H1 (cell line): ENCODE measurements around the gene PSPN. TPM values are rescaled to one million over a fixed set of nuclear protein-coding genes. Genes with fewer than 3 reads are reported as not detected.

ENCODE experiments used
- CTCF ChIA-PET: fragments of 300-600 bp; sonication (Branson Sonifier 250); formaldehyde crosslinking; loops from one replicate; lab custom pipeline; 2021; ENCODE audit not compliant: partially characterized antibody; lab: Charles Lee
- POLR2A ChIA-PET: fragments of 300-600 bp; sonication (Branson Sonifier 250); formaldehyde crosslinking; loops from one replicate; lab custom pipeline; 2021; ENCODE audit warnings: inconsistent platforms; ENCODE audit not compliant: partially characterized antibody; lab: Charles Lee
- DNase-seq, 2 experiments: peaks; one replicate each; pipeline versions ENCODE4 v3.0.0 to v3.0.0-alpha.2; 2010 to 2022; ENCODE audit warnings: low spot score in 2 of 2, low read depth in 1 of 2, mixed read lengths in 1 of 2
- FAIRE-seq: peaks from 2 replicates; lab custom pipeline; 2011; peaks lifted over from hg19 to GRCh38; lab: Jason Lieb, UNC
- H2AFZ ChIP-seq: 2 replicates; pipeline ENCODE4 v1.8.1; 2012; ENCODE audit warnings: low read length, inconsistent platforms
- H2AK5ac ChIP-seq: 2 replicates; pipeline ENCODE4 v1.6.1; 2013; ENCODE audit warnings: low read depth, low read length
- H2BK120ac ChIP-seq: replicated peaks from 2 replicates; pipeline ENCODE3; 2013; ENCODE audit warnings: low read depth, low read length, inconsistent platforms
- H2BK12ac ChIP-seq: 2 replicates; pipeline ENCODE4 v1.6.1; 2013; ENCODE audit warnings: low read depth, low read length
- H2BK15ac ChIP-seq: 2 replicates; pipeline ENCODE4 v1.6.1; 2013; ENCODE audit warnings: low read length
- H2BK20ac ChIP-seq: 2 replicates; pipeline ENCODE4 v1.6.1; 2013; ENCODE audit warnings: low read length
- H2BK5ac ChIP-seq: 2 replicates; pipeline ENCODE4 v1.6.1; 2013; ENCODE audit warnings: low read depth, low read length
- H3K14ac ChIP-seq: 2 replicates; pipeline ENCODE4 v1.6.1; 2013; ENCODE audit warnings: inconsistent platforms; ENCODE audit not compliant: insufficient read length
- H3K18ac ChIP-seq: 2 replicates; pipeline ENCODE4 v1.6.1; 2013; ENCODE audit warnings: low read length; ENCODE audit errors: extremely low read depth
- H3K23ac ChIP-seq: 2 replicates; pipeline ENCODE4 v1.6.1; 2013; ENCODE audit warnings: inconsistent platforms; ENCODE audit not compliant: insufficient read length
- H3K23me2 ChIP-seq: 2 replicates; pipeline ENCODE4 v1.6.1; 2013; ENCODE audit warnings: low read depth, low read length
- H3K27ac ChIP-seq: 2 replicates; pipeline ENCODE4 v1.6.1; 2011; ENCODE audit warnings: low read depth, low read length, inconsistent platforms
- H3K27me3 ChIP-seq, 4 experiments: replicated peaks in 1 of 4; 1 replicate in 1 of 4; 2 replicates in 3 of 4; pipeline versions ENCODE4 v1.6.1 to v1.8.1; 2011 to 2013; ENCODE audit warnings: low read length in 3 of 4, mild to moderate bottlenecking in 3 of 4, inconsistent platforms in 2 of 4, mixed read lengths in 2 of 4, moderate library complexity in 1 of 4; ENCODE audit not compliant: control insufficient read depth in 3 of 4, insufficient read depth in 3 of 4; ENCODE audit errors: extremely low read depth in 1 of 4
- H3K36me3 ChIP-seq, 4 experiments: 2 replicates each; pipeline versions ENCODE4 v1.6.1 to v1.8.1; 2011 to 2013; ENCODE audit warnings: mild to moderate bottlenecking in 4 of 4, low read length in 3 of 4, moderate library complexity in 2 of 4, control low read depth in 1 of 4, inconsistent platforms in 1 of 4; ENCODE audit not compliant: insufficient read depth in 4 of 4, control insufficient read depth in 2 of 4
- H3K4ac ChIP-seq: replicated peaks from 2 replicates; pipeline ENCODE3; 2013; ENCODE audit warnings: low read length, low read depth, mixed read lengths, inconsistent platforms; ENCODE audit not compliant: insufficient read length
- H3K4me1 ChIP-seq, 4 experiments: replicated peaks in 1 of 4; 1 replicate in 1 of 4; 2 replicates in 3 of 4; pipeline versions ENCODE4 v1.6.1 to v1.8.1; 2011 to 2013; ENCODE audit warnings: low read length in 3 of 4, inconsistent platforms in 2 of 4, mixed read lengths in 1 of 4; ENCODE audit not compliant: insufficient read depth in 4 of 4, control insufficient read depth in 3 of 4
- H3K4me2 ChIP-seq, 2 experiments: 2 replicates each; pipeline versions ENCODE4 v1.6.1 to v1.8.1; 2011 to 2013; ENCODE audit warnings: low read depth in 2 of 2, low read length in 2 of 2, control low read depth in 1 of 2, inconsistent platforms in 1 of 2, mild to moderate bottlenecking in 1 of 2; ENCODE audit not compliant: insufficient read depth in 1 of 2
- H3K4me3 ChIP-seq, 4 experiments: fragments of 200-600, 300-600 bp in 1 of 4; sonication (generic), shearing (Covaris generic), sonication (Bioruptor Twin) in 1 of 4; 2 replicates each; pipeline versions ENCODE4 v1.5.1 to v1.8.1; 2011 to 2016; ENCODE audit warnings: low read length in 4 of 4, low read depth in 3 of 4, control low read depth in 2 of 4, inconsistent platforms in 2 of 4, mild to moderate bottlenecking in 2 of 4, mixed read lengths in 1 of 4, moderate library complexity in 1 of 4; ENCODE audit not compliant: insufficient read depth in 2 of 4; ENCODE audit errors: extremely low read depth in 1 of 4
- H3K56ac ChIP-seq: replicated peaks from 2 replicates; pipeline ENCODE3; 2013; ENCODE audit warnings: low read depth, mild to moderate bottlenecking, mixed read lengths, low read length, inconsistent platforms; ENCODE audit not compliant: insufficient read length
- H3K79me1 ChIP-seq: 2 replicates; pipeline ENCODE4 v1.6.1; 2013; ENCODE audit warnings: low read depth, low read length, control low read depth
- H3K79me2 ChIP-seq, 2 experiments: 2 replicates each; pipeline versions ENCODE4 v1.6.1 to v1.8.1; 2012 to 2013; ENCODE audit warnings: low read length in 2 of 2, mild to moderate bottlenecking in 2 of 2, inconsistent platforms in 1 of 2; ENCODE audit not compliant: insufficient read depth in 2 of 2, control insufficient read depth in 1 of 2
- H3K9ac ChIP-seq, 4 experiments: replicated peaks in 1 of 4; 1 replicate in 1 of 4; 2 replicates in 3 of 4; pipeline versions ENCODE4 v1.6.1 to v1.8.1; 2011 to 2013; ENCODE audit warnings: low read depth in 3 of 4, low read length in 3 of 4, control low read depth in 2 of 4, mild to moderate bottlenecking in 2 of 4, moderate library complexity in 2 of 4, inconsistent platforms in 1 of 4; ENCODE audit errors: extremely low read depth in 1 of 4
- H3K9me3 ChIP-seq, 2 experiments: 2 replicates each; pipeline versions ENCODE4 v1.6.1 to v1.8.1; 2012 to 2013; ENCODE audit warnings: mild to moderate bottlenecking in 2 of 2, moderate library complexity in 2 of 2, control low read depth in 1 of 2, inconsistent platforms in 1 of 2, low read depth in 1 of 2, low read length in 1 of 2, mixed read lengths in 1 of 2; ENCODE audit not compliant: insufficient read depth in 2 of 2
- H4K20me1 ChIP-seq, 2 experiments: replicated peaks in 1 of 2; 2 replicates each; pipeline versions ENCODE3 to v1.8.1; 2011 to 2013; ENCODE audit warnings: inconsistent platforms in 2 of 2, low read length in 2 of 2, mild to moderate bottlenecking in 1 of 2; ENCODE audit not compliant: insufficient read depth in 2 of 2, control insufficient read depth in 1 of 2
- H4K5ac ChIP-seq: 2 replicates; pipeline ENCODE4 v1.6.1; 2013; ENCODE audit warnings: low read length, low read depth, mixed read lengths, inconsistent platforms; ENCODE audit not compliant: insufficient read length
- H4K8ac ChIP-seq: 2 replicates; pipeline ENCODE4 v1.8.0; 2013; ENCODE audit warnings: mild to moderate bottlenecking, moderate library complexity, low read length, inconsistent platforms; ENCODE audit not compliant: insufficient read depth; ENCODE audit errors: extremely low read depth
- H4K91ac ChIP-seq: replicated peaks from 2 replicates; pipeline ENCODE3; 2013; ENCODE audit warnings: low read length, mixed read lengths, inconsistent platforms; ENCODE audit not compliant: insufficient read length
- CEBPB ChIP-seq: IDR thresholded peaks from 2 replicates; pipeline ENCODE4 v1.6.1; 2012; ENCODE audit warnings: low read depth, low read length
- KDM1A ChIP-seq: fragments of 200-600, 300-600 bp; sonication (generic); IDR thresholded peaks from 2 replicates; pipeline ENCODE4 v1.7.1; 2016; ENCODE audit warnings: mild to moderate bottlenecking, low read length, borderline replicate concordance
- NANOG ChIP-seq: IDR thresholded peaks from 2 replicates; pipeline ENCODE4 v1.6.1; 2011; ENCODE audit warnings: low read length, low read depth, mild to moderate bottlenecking, inconsistent platforms; ENCODE audit not compliant: insufficient read depth, poor library complexity, severe bottlenecking
- RNF2 ChIP-seq: fragments of 200-900, 300-1000 bp; sonication (generic); IDR thresholded peaks from 2 replicates; pipeline ENCODE4 v1.7.1; 2016; ENCODE audit warnings: borderline replicate concordance, low read depth, mild to moderate bottlenecking, antibody characterized with exemption, low read length; ENCODE audit not compliant: poor library complexity, severe bottlenecking; ENCODE audit errors: missing control alignments
- TEAD4 ChIP-seq: IDR thresholded peaks from 2 replicates; pipeline ENCODE4 v1.6.1; 2012; ENCODE audit warnings: low read depth, low read length, inconsistent platforms, mixed read lengths
- WGBS, 2 experiments: shearing (Covaris generic) in 1 of 2; methylation state at CpG; one replicate each; pipeline versions ENCODE4 v1.1.6 to v1.1.7; 2013 to 2015; ENCODE audit warnings: low lambda C conversion rate in 2 of 2, mixed read lengths in 2 of 2, inconsistent platforms in 1 of 2, low coverage in 1 of 2, missing lambda C conversion rate in 1 of 2; ENCODE audit not compliant: insufficient replicate concordance in 2 of 2, insufficient coverage in 1 of 2, insufficient read length in 1 of 2; ENCODE audit errors: extremely low coverage in 1 of 2, missing lambda C conversion rate in 1 of 2; 5-methylcytosine and 5-hydroxymethylcytosine counted together
- polyA plus RNA-seq, 7 experiments: library from polyadenylated mRNA; depleted of rRNA in 3 of 7; stranded (reverse) in 5 of 7; unstranded in 2 of 7; fragments of >200 nt in 5 of 7; fragments of 200-250 nt in 2 of 7; gene quantifications; 1 replicate in 5 of 7; 2 replicates in 1 of 7; 4 replicates in 1 of 7; pipeline versions ENCODE4 v1.2.1 to v1.2.3, GENCODE V29; 2011 to 2013; ENCODE audit warnings: missing spikeins in 2 of 7, mixed read lengths in 2 of 7
- total RNA-seq: library from RNA; stranded (reverse); fragmentation: NEBNext Ultra II Directional; extraction: Animal tissue kit (Norgen Biotek cat#: 25700); gene quantifications from 2 replicates; pipeline ENCODE4 v1.2.1, GENCODE V29; 2021

PSPN gene
- total and polyA plus RNA-seq, 2 of the 8 experiments (the other 6 are each of a cell fraction or from before 2014, with no cell fraction given) = 1.0 to 2.1 TPM

DNA sequence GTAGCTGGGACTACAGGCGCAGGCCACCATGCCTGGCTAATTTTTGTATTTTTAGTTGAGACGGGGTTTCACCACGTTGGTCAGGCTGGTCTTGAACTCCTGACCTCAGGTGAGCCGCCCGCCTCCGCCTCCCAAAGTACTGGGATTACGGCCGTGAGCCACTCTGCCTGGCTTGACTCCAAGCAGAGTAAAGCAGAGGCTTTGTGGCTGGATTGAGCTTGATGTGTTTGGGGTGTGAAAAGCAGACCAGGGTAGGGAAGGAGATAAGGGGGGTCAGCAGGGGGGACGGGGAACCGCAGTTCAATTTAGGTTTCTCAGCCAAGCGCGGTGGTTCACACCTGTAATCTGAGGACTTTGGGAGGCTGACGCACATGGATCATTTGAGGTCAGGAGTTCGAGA lies 18.6 kb downstream of the PSPN start:
- no peak for TF ChIP-seq TEAD4
- TF ChIP-seq CEBPB = no peak
- no peak for TF ChIP-seq KDM1A
- no peak for TF ChIP-seq NANOG
- no peak for TF ChIP-seq RNF2
- TF ChIP-seq, all 59 proteins: peak for 0
- no peak for DNase-seq
- Histone ChIP-seq H2BK15ac (no peak overlapping the region), H2AK5ac (no peak overlapping the region), H3K4me3 (no peak overlapping the region), H3K27ac (no peak overlapping the region), H3K23ac (no peak overlapping the region), H3K23me2 (peaks cover 2% of the 10 kb centered on the region; the same call in 1 of the 2 replicates), H2BK20ac (no peak overlapping the region), H2BK5ac (no peak overlapping the region), H3K14ac (no peak overlapping the region), H3K27me3 (no peaks in the 10 kb centered on the region), H3K9me3 (peaks cover 0 to 8% of the 10 kb centered on the region in 2 experiments; a peak in 2 of 4 replicates), H3K79me1 (peaks cover 2% of the 10 kb centered on the region), H2AFZ (no peak overlapping the region), H2BK120ac (no peak overlapping the region), H3K36me3 (no peaks in the 10 kb centered on the region), H4K20me1 (no peaks in the 10 kb centered on the region), H3K79me2 (peaks cover 0 to 1% of the 10 kb centered on the region in 2 experiments; a peak in 1 of 4 replicates), H3K56ac (no peak overlapping the region), H3K4ac (no peak overlapping the region), H4K8ac (no peak overlapping the region), H4K5ac (no peak overlapping the region), H3K18ac (no peak overlapping the region), H3K4me1 (peaks cover 0 to 2% (median 0%) of the 10 kb centered on the region in 4 experiments; a peak in 1 of 7 replicates), H2BK12ac (no peak overlapping the region), H4K91ac (no peak overlapping the region), H3K4me2 (no peak overlapping the region), H3K9ac (no peak overlapping the region)
- CTCF ChIA-PET = interaction anchor here (0.6 to 1.5 kb wide), 4 partner anchors 78 to 309 kb away, joined by 3 to 6 read pairs (median 5); no protein-coding TSS in a partner anchor
- POLR2A ChIA-PET = interaction anchor here (0.7 kb wide), 2 partner anchors 10 to 415 kb away, joined by 3 read pairs; partner anchors contain the start of gene VAV1
- FAIRE-seq = no peak
- WGBS, 2 experiments = 94% methylated on average over 14 of the region's 14 CpGs; no CpG with 5 or more reads in 1 of the 2 experiments
